HG03354 (cell line): ENCODE results near the gene CETN2.
"Not testable (repeated sequence)": the region's sequence is repeated elsewhere in the genome, so short reads cannot be mapped to it uniquely, and the experiment has no call there.

ENCODE experiments used
- ATAC-seq: cut with Tn5 transposase; IDR thresholded peaks from one replicate; pipeline ENCODE4 v1.9.1; 2021; ENCODE audit warnings: mild to moderate bottlenecking; ENCODE audit not compliant: unreplicated experiment, poor library complexity, severe bottlenecking

CETN2 gene

DNA sequence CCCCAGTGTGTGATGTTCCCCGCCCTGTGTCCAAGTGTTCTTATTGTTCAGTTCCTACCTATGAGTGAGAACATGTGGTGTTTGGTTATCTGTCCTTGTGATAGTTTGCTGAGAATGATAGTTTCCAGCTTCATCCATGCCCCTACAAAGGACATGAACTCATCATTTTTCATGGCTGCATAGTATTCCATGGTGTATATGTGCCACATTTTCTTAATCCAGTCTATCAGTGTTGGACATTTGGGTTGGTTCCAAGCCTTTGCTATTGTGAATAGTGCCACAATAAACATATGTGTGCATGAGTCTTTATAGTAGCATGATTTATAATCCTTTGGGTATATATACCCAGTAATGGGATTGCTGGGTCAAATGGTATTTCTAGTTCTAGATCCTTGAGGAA lies 4.9 kb upstream of the CETN2 start:
- ATAC-seq, result not testable (repeated sequence)

DNA sequence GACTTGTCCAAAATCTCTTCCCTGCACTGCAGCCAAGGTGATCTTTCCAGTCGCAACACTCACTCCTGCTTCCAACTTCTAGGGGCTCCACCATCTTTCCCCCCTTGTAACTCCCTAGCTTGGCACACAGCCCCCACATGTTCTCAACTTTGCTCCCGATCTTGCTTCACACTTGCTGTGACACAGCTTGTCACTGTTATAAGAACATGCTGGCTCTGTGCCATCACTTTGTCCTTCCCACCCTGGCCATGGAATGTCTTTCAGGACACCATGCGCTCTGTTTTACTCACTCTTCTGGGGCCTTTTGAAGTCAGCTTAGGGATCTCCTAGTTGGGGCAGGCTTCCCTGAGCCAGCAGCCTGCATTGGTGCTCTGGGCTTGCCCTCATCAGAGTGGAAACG lies 2.8 kb upstream of the CETN2 start:
- ATAC-seq, result no peak

DNA sequence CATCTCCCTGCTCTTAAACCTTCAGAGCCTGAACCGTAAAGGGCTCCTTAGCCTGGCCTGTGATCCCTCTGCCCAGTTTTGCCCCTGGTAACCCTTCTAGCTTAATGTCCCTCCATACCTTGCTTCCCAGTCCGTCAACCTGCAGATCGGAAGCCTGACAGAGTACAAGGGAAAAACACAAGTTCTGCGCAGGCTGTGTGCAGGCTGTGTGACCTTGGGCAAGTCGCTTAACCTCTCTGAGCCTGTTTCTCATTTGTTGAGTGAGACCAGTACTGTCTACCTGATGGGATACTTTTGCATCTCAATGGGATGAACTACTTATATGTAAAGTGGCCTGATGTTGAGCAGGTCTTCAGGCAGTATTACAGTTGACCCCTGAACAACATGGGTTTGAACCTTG lies 2.0 kb upstream of the CETN2 start:
- ATAC-seq, result no peak

- ATAC-seq, result peak; percentile 0
Observed at GRCh38 chrX:152831391-152831790, 834 bp upstream of the CETN2 start.

- ATAC-seq, result no peak
Observed at GRCh38 chrX:152824841-152825374, 5.6 kb downstream of the CETN2 start.

DNA sequence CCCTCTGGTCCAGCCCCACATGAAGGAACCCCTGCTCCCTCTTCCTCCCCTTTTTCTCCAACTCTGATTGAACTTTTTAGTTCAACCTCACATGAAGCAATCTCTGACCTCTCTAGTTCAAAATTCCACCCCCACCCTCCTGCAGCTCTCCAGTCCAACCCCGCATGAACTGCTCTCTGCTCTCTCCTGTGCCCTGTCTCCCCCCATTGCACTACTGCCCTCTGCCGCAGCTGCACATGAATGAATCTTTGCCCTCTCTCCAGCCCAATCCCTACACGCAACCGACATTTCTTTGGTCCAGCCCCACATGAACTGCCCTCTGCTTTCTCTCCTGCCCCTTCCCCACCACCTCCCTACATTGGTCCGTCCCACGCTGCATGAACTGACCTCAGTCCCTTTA lies 6.9 kb downstream of the CETN2 start:
- ATAC-seq, result no peak

DNA sequence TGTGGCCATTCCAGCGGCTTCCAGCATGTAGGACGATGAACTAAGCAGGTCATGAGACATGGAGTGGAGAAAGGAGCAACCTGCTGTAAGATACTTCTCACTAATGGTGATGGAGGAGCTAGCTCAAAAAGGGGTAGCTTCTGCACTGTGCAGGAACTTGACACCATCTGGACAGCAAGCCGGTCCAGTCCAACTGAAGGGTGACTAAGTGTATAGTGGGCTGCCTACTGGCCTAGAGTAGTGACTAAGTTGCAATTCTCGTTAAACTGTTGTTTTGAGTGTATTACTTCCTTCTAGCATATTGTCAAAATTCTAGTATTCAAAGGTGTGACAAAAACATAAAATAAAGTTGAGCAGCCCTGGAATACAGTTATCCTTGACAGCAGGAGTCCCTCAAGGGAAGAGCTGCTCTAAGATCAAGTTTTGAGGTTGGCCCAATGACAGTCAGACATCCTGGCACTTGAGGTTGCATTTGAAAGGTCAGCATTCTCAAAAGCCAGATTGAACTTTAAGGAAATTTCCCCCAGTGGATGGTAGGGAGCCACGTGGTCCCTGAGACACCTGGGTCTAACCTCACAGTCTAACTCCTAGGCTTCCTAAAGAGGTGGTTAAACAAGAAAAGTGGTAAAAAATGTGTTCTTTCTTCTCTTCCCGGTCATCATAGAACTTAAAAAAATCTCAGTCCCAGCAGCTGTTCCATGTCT lies 8.0 kb downstream of the CETN2 start:
- ATAC-seq, result no peak

DNA sequence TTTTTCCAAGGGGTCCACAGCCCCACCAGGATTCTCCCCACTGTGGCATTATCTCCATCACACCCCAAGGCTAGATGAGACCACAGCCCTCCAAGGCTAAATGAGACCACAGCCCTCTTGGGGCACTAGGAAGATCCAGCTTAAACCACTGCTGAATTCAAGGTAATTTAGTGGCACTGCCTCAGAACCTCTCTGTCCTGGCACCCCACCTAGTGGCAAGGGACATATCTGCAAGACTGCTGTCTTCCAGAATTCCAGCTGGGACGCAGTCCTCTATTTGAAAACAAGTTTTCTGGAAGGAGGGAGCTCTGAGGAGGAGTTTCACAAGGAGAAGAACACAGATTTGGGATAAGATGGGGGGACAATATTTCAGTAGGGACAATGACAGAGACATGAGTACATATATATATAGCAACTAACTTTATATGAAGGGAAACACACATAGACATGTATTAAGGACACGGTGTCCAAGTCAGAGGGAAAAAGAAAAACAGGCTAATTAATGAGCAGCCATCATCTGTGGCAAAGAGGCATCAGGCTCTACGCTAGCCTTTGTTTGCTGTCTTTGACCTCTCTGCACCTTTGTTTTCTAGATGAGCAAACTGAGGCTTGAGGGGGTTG lies 9.3 kb downstream of the CETN2 start:
- no peak for ATAC-seq

DNA sequence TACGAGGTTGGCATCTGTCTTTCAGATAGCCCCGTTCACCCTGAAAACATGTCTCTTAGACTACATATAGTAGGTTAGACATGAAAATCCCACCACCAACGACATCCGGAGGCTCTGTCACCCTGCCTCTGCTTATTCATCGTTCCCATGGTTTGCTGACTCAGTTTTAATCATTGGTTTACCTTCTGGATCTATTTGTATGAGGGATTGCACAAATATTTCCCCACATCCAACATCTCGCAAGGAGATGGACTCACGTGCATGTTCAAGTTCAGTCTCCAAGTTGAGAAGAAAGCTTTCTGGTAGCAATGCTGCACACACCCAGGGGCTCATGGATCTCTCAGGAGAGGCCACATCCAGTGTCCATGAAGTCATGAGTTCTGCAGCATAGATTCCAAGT lies 10.8 kb downstream of the CETN2 start:
- ATAC-seq, result no peak

DNA sequence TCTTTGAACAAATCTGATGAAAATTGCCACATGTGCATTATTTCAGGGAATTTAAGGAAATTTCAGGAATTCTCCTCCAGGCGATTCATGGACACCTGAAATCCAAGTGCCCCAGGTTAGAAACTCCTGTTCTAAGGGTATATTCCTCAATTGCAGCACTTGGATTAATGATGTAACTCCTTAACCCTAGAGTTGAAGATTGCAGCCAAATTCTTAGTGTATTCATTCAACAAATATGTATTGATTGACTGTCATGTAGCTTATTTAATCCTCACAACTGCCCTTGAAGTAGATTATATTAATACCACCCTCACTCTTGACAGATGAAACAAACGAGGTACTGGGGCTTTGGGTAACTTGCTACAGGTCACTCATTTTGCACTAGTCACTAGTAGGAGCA lies 11.3 kb downstream of the CETN2 start:
- ATAC-seq, result no peak

DNA sequence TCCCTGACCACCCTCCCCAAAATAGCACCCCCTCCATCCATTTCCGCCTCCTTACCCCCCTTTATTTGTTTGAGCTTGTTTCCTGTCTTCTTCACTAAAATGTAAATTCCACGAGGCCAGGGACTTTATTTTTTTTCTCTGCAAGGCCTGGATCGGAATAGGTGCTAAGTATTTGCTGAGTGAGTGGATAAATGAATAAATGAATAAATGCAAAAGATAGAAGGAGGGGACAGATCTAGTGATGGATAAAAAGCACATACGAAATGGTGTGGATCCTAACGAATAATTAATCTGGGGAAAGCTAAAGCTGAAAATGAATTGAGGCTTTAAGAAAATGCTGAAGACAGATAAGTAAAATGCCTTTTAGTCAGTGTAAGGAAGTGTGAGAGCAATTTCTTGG lies 12.2 kb downstream of the CETN2 start:
- ATAC-seq, result no peak

DNA sequence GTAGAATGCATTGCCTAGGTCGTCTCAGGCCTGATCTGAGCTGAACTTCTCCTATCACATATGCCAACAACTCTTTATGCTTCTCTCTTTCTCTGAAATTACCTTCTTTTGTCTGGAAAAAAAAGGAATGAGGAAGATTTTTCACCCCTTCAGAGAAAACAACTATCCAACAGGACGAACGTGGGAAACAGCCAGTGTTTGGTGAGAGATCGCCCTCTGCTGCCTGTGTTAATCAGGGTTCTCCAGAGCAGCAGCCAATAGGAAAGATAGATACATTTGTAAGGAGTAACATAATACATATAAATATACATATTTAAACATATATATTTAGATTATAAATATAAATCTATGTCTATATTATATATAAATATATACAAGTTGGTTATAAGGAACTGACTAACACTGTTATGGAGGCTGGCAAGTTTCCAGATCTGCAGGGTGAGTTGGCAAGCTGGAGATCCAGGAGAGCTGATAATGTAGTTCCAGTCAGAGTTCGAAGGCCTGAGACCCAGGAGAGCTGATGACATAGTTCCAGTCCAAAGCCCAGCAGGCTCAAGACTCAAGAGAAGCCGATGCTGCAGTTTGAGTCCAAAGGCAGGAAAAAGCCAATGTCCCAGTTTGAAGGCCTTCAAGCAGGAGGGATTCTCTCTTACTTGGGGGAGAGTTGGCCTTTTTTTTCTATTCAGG lies 13.3 kb downstream of the CETN2 start:
- no peak for ATAC-seq

- ATAC-seq, result no peak
Observed at GRCh38 chrX:152814048-152814447, 16.5 kb downstream of the CETN2 start.

DNA sequence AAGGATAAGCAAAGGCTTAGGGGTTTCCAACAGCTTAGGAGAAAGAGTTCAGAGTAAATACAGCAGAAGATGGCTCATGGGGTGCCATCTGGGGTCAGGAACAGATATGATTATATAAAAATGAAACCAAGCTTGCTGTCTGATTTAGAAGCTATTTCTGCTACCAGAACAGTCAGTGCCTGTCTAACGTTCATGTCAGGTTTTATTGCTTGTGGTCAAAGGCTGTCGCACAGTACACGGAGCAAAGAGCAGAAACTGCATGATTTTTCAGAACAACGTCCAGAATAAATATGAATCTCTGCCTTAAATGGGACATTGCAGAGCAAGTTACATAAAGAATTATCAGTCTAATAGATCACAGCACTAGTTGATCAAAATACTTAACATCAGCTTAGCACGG lies 17.4 kb downstream of the CETN2 start:
- ATAC-seq, result no peak

GRCh38 chrX:152810403-152810802 lies 20.2 kb downstream of the CETN2 start:
- ATAC-seq, result no peak

DNA sequence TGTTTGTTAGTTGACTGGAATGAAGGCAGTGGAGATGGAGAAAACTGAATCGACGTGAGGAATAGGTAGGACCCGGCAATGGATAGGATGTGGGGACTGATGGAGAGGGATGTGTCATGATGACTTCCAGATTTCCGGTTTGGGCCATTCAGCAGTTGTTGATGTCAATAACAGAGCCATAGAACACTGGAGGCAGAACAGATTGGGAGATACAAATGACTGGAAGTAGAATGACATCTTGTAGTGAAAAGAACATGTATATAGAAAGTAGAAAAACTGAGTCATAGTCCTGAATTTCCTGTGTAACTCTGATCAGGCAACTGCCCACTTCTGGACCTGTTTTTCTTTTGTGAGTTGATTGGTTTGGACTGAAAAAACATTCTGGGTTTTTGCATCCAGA lies 24.5 kb downstream of the CETN2 start:
- no peak for ATAC-seq

- no peak for ATAC-seq
Observed at GRCh38 chrX:152798945-152799344, 31.6 kb downstream of the CETN2 start.

DNA sequence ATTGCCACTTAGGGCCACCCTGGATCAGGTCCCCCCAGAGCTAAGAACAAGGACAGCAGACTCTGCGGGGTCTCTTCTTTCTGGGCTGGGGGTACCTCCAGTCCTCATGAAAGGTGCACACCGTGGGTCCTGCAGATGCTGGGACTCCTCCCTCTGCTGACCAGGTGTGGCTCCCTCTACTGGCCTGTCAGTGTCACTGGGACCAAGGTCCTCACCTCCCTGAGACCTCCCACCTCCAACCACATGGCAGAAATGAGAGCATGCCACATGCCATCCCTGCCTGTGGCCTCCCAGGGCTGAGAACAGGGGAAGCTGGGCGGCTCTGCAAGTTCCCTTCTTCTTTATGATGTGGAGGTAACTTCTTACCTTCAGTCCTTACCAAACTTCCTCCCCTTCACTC lies 43.5 kb downstream of the CETN2 start:
- ATAC-seq, result peak; percentile 88
